Activated CD4-positive, alpha-beta T cell treated with anti-CD3 and anti-CD28 coated beads for 1 hour (primary cell): Measurements from ENCODE around the gene SIK1.

Experiments used
- DNase-seq: peaks from one replicate; pipeline ENCODE4 v3.0.0-alpha.2; 2020

Gene SIK1

DNA sequence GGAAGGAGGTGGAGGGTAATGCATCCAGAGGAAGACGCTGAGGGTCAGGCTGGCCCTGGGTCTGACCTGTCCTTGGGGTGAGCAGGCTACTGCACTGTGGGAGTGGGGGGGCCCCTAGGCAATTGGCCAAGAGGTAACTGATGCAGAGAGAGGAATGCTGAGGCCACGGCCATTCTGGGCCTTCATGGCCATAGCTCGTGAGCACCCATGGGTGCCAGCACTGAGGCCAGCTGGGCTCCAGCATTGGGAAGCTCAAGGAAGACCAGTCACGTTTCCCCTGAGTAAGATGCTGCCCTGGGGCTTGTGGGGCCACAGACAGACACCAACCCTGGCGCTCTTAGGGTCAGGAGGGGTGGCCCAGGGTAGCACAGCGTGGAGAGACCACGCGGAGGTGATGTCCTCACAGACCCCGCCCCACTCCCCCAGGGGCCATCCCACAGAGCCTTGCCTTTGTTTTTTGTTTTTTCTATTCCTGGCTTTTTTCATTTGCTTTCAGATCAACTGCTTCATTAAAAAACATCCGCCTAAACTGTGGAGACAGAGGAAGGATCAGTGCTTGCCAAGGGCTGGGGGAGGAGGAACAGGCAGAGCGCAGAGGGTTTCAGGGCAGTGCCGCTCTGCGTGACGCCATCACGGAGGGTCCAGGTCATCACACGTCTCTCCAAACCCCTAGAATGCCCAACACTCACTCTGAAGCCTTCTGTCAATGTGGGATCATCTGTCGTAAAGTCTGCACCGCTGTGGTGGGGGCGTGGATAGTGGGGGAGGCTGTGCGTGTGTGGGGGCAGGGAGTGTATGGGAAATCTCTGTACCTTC, 61.1 kb downstream of the SIK1 start:
- DNase-seq, result no peak

- DNase-seq, result no peak
Observed at GRCh38 chr21:43364851-43365424, 62.0 kb downstream of the SIK1 start.
